Sigmoid colon (tissue), 7 donors: Measurements from ENCODE around the gene CNTN4. TPM values are rescaled to one million over a fixed set of nuclear protein-coding genes. Genes with fewer than 3 reads are reported as not detected.

Experiments
- DNase-seq: peaks from one replicate; pipeline ENCODE4 v3.0.0-alpha.2; 2019
- H3K27ac ChIP-seq, 4 donors: fragments of 200-600 bp; sonication (generic); one replicate each; pipeline ENCODE4 v1.5.1; 2016 to 2019; ENCODE audit warnings: mild to moderate bottlenecking in 1 of 4
- H3K27me3 ChIP-seq, 3 donors: fragments of 200-600 bp; sonication (generic); one replicate each; pipeline ENCODE4 v1.5.1; 2019; ENCODE audit warnings: mild to moderate bottlenecking in 1 of 3
- H3K36me3 ChIP-seq, 4 donors: fragments of 200-600 bp; sonication (generic); one replicate each; pipeline ENCODE4 v1.5.1; 2016 to 2019
- H3K4me1 ChIP-seq, 4 donors: fragments of 200-600 bp; sonication (generic); one replicate each; pipeline ENCODE4 v1.5.1; 2017 to 2019
- H3K4me3 ChIP-seq, 4 donors: fragments of 200-600 bp; sonication (generic); one replicate each; pipeline ENCODE4 v1.5.1; 2017 to 2019; ENCODE audit warnings: mild to moderate bottlenecking in 2 of 4, moderate library complexity in 1 of 4
- H3K9me3 ChIP-seq, 4 donors: fragments of 200-600 bp in 3 of 4; sonication (generic) in 3 of 4; one replicate each; pipeline versions ENCODE4 v1.5.1 to v1.6.1; 2013 to 2019
- EP300 ChIP-seq, 4 donors: sonication (generic); formaldehyde crosslinking; IDR thresholded peaks; one replicate each; pipeline ENCODE4 v1.6.1; 2017; ENCODE audit warnings: antibody characterized with exemption in 4 of 4
- POLR2A ChIP-seq, 2 donors: fragments of 450-650 bp; IDR thresholded peaks; one replicate each; pipeline ENCODE4 v1.6.1; 2016; ENCODE audit warnings: antibody characterized with exemption in 2 of 2, mild to moderate bottlenecking in 2 of 2, moderate library complexity in 2 of 2
- POLR2AphosphoS5 ChIP-seq, 4 donors: sonication (generic); formaldehyde crosslinking; IDR thresholded peaks; one replicate each; pipeline ENCODE4 v1.6.1; 2017; ENCODE audit warnings: antibody characterized with exemption in 4 of 4
- WGBS, 2 donors: extraction: QIAGEN DNeasy Blood & Tissue Kit; methylation state at CpG; one replicate each; pipeline ENCODE4 v1.1.7; 2013; 5-methylcytosine and 5-hydroxymethylcytosine counted together
- intact Hi-C: fragments of 100-400 bp; cut with DNase I; formaldehyde crosslinking; loops from one replicate; pipeline ENCODE4 v1.15.1; 2023
- polyA plus RNA-seq, 3 donors: library from polyadenylated mRNA; stranded (reverse); fragments of 200-250 nt; gene quantifications; one replicate each; pipeline ENCODE4 v1.2.3, GENCODE V29; 2013
- total RNA-seq, 4 donors: library from RNA; depleted of rRNA; stranded (reverse); fragments of >200 nt; gene quantifications; one replicate each; pipeline ENCODE4 v1.1.0, GENCODE V29; 2016
- TF ChIP-seq, protein P1 (sequence below), 4 experiments: fragments of 450-650 bp in 3 of 4; fragments of 200-600 bp in 1 of 4; IDR thresholded peaks; one replicate each; pipeline ENCODE4 v1.5.1; 2016 to 2019; ENCODE audit warnings: antibody characterized with exemption in 4 of 4, mild to moderate bottlenecking in 3 of 4, moderate library complexity in 2 of 4
- donor health status: healthy with polysubstance abuse.
- donor health status: Bipolar disorder and iron deficiency.
- donor health status: healthy.

The CNTN4 gene
- total and polyA plus RNA-seq, 7 donors, result 1.4 to 10.0 (median 7.5) TPM

DNA sequence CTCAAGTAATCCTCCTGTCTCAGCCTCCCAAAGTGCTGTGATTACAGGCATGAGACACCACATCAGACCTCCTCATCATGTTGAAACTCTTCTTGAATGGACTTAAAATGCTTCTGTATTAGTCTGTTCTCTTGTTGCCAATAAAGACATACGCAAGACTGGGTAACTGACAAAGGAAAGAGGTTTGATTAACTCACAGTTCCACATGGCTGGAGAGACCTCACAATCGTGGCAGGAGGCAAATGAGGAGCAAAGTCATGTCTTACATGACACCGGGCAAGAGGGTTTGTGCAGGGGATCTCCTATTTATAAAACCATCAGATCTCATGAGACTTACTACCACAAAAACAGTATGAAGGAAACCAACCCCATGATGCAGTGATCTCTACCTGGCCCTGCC, 113.5 kb downstream of the CNTN4 start:
- H3K9me3 ChIP-seq, result no peaks in the 10 kb centered on the region
- 79 to 89% methylated on average over 3 of the region's 3 CpGs for WGBS, 2 donors
- intact Hi-C loops, result no loop called here

DNA sequence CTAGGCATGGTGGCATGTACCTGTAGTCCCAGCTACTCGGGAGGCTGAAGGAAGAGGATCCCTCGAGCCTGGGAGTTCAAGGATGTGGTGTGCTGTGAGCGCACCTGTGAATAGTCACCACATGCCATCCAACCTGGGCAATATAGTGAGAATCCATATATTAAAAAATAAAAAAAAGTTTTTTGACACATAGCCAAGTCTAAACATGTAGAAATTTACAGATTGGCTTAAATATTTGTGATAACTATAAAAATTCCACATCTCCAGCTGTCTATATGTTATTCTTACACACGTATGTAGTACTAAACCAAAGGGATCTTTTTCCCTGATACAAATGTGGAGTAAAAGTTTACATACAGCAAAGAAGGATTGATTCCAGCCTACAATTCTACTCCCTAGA, 119.7 kb downstream of the CNTN4 start:
- H3K4me3 ChIP-seq, result no peak overlapping the region
- H3K9me3 ChIP-seq, result no peaks in the 10 kb centered on the region
- no peaks in the 10 kb centered on the region for H3K4me1 ChIP-seq
- 86 to 89% methylated on average over 4 of the region's 4 CpGs for WGBS, 2 donors
- TF ChIP-seq, protein P1, sequence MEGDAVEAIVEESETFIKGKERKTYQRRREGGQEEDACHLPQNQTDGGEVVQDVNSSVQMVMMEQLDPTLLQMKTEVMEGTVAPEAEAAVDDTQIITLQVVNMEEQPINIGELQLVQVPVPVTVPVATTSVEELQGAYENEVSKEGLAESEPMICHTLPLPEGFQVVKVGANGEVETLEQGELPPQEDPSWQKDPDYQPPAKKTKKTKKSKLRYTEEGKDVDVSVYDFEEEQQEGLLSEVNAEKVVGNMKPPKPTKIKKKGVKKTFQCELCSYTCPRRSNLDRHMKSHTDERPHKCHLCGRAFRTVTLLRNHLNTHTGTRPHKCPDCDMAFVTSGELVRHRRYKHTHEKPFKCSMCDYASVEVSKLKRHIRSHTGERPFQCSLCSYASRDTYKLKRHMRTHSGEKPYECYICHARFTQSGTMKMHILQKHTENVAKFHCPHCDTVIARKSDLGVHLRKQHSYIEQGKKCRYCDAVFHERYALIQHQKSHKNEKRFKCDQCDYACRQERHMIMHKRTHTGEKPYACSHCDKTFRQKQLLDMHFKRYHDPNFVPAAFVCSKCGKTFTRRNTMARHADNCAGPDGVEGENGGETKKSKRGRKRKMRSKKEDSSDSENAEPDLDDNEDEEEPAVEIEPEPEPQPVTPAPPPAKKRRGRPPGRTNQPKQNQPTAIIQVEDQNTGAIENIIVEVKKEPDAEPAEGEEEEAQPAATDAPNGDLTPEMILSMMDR (IDR thresholded peaks at IDR 0.05), result no peak
- H3K36me3 ChIP-seq, result no peaks in the 10 kb centered on the region
- no peak overlapping the region for H3K27ac ChIP-seq
- no peaks in the 10 kb centered on the region for H3K27me3 ChIP-seq
- DNase-seq, result no peak
- intact Hi-C loops, result no loop called here

More for the DNA sequence above, 113.5 kb downstream of the CNTN4 start:
- Histone ChIP-seq H3K36me3 (no peaks in the 10 kb centered on the region), H3K4me3 (no peak overlapping the region), H3K4me1 (no peaks in the 10 kb centered on the region), H3K27me3 (no peaks in the 10 kb centered on the region), H3K27ac (no peak overlapping the region)
- no peak for TF ChIP-seq POLR2AphosphoS5 (IDR thresholded peaks at IDR 0.05)
- DNase-seq, result no peak

DNA sequence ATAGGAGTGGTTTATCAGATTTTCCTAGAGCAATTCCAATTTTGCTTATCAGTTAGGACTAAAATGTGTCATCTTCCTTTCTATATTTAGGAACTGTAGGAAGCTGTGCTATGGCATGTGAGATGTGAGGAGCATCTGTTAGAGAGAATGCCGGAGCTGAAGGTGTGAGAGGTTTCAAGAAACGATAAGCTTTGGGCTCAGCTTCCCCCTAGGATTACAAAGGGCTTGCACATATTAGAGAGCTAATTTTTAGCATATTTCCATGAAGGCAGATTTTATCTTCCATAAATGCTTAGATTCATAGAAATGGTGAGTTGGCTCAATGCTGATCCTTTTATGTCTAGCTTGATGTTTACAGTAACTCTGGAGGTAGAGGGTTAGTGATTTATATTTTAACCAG, 120.2 kb downstream of the CNTN4 start:
- no peaks in the 10 kb centered on the region for H3K9me3 ChIP-seq
- no peak overlapping the region for H3K4me3 ChIP-seq
- H3K36me3 ChIP-seq, result no peaks in the 10 kb centered on the region
- DNase-seq, result no peak
- intact Hi-C loops, result no loop called here
- TF ChIP-seq POLR2A (IDR thresholded peaks at IDR 0.05) (no peak), POLR2AphosphoS5 (IDR thresholded peaks at IDR 0.05) (no peak), EP300 (IDR thresholded peaks at IDR 0.05) (no peak)
- TF ChIP-seq, protein P1 (IDR thresholded peaks at IDR 0.05), result no peak
- H3K4me1 ChIP-seq, result no peaks in the 10 kb centered on the region
- no peak overlapping the region for H3K27ac ChIP-seq
- WGBS, 2 donors, result 44 to 66% methylated on average over 2 of the region's 2 CpGs
- H3K27me3 ChIP-seq, result no peaks in the 10 kb centered on the region

DNA sequence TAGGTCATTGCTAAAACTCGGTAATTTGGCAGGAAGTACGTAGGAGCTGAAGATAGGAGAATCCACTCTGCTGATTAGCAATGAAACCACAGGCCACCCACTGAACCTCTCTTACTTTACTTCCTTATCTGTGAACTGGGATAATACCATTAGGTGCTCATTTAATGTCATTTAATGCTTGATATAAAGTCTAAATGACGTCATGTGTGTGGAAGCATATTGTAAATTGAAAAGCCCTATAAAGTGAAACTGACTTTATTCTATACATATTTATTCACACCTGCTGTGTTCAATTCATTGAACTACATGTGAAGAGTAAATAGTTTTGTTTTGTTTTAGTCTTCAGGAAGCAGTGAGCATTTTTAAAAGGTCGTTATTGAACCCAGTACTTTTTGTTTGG, 137.5 kb downstream of the CNTN4 start:
- H3K9me3 ChIP-seq, result no peaks in the 10 kb centered on the region
- no peaks in the 10 kb centered on the region for H3K4me1 ChIP-seq
- 74 to 76% methylated on average over 4 of the region's 4 CpGs for WGBS, 2 donors
- H3K4me3 ChIP-seq, result no peak overlapping the region
- no peaks in the 10 kb centered on the region for H3K36me3 ChIP-seq
- intact Hi-C loops, result no loop called here
- TF ChIP-seq POLR2AphosphoS5 (IDR thresholded peaks at IDR 0.05), result no peak
- no peak for TF ChIP-seq EP300 (IDR thresholded peaks at IDR 0.05)
- no peak overlapping the region for H3K27ac ChIP-seq
- no peaks in the 10 kb centered on the region for H3K27me3 ChIP-seq
- no peak for DNase-seq

DNA sequence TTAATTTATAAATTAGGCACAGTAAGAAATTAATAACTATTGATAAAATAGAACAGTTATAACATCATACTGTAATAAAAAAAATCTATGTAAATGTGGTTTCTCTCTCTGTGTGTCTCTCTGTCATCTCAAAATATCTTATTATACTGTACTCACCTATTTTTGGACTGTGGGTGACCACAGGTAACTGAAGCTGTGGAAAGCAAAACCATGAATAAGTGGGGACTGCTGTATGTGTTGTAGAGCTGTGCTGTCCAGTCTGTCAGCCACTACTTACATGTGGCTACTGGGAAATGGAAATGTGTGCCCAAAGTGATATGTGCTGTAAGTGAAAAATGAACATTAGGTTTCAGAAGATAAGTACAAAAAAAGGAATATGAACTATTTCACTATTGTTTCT, 145.5 kb downstream of the CNTN4 start:
- TF ChIP-seq EP300 (IDR thresholded peaks at IDR 0.05) (no peak), POLR2A (IDR thresholded peaks at IDR 0.05) (no peak), POLR2AphosphoS5 (IDR thresholded peaks at IDR 0.05) (no peak)
- TF ChIP-seq, protein P1 (IDR thresholded peaks at IDR 0.05), result no peak
- no peak overlapping the region for H3K4me3 ChIP-seq
- H3K9me3 ChIP-seq, result no peaks in the 10 kb centered on the region
- H3K27me3 ChIP-seq, result no peaks in the 10 kb centered on the region
- no peak overlapping the region for H3K27ac ChIP-seq
- H3K36me3 ChIP-seq, result no peaks in the 10 kb centered on the region
- intact Hi-C loops, result no loop called here
- H3K4me1 ChIP-seq, result no peaks in the 10 kb centered on the region
- DNase-seq, result no peak

DNA sequence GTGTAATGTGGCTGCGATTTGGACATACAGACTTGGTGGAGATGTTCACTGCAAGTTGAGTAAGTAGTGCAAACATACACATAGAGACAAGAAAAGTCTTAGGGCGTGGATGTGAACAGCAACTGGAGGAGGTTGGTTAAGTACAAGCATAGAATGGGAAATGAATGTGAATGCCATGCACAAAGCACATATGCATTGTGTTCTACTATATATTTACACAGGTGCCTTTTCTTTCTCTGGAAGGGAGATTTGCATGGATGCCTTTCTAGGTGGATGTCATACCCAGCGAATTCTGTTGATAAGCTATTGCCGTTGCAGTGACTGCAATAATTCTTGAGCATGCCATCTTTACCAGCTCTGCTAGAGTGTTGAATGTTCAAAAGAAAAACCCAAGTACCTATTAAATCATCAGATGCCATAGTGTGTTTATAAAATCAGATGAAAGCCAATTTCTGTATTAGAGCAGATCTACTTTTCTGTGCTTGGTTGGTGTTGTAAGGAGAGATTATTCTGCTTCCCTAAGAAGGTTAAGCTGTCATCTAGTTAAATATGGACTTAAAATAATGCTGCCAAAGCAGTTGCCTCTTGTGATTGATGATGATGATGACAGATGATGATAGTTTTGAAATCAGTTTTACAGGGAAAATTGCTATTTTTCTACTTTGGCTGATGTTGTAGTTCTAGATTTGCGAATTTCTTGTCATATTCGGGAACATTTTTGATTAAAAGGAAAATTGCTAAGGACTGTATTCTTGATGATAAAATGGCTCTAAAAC, 148.4 kb downstream of the CNTN4 start:
- DNase-seq, result no peak
- H3K9me3 ChIP-seq, result no peaks in the 10 kb centered on the region
- H3K4me1 ChIP-seq, result no peaks in the 10 kb centered on the region
- intact Hi-C loops, result no loop called here
- no peaks in the 10 kb centered on the region for H3K36me3 ChIP-seq
- H3K4me3 ChIP-seq, result no peak overlapping the region
- H3K27ac ChIP-seq, result no peak overlapping the region
- 85 to 88% methylated on average over 6 of the region's 6 CpGs for WGBS, 2 donors
- no peaks in the 10 kb centered on the region for H3K27me3 ChIP-seq
- TF ChIP-seq POLR2A (IDR thresholded peaks at IDR 0.05) (no peak), POLR2AphosphoS5 (IDR thresholded peaks at IDR 0.05) (no peak), EP300 (IDR thresholded peaks at IDR 0.05) (no peak)
- TF ChIP-seq, protein P1 (IDR thresholded peaks at IDR 0.05), result no peak
